ENCODE measurements around the gene CD6.

CD6 gene

GRCh38 chr11:61032824-61033223 lies 61.3 kb downstream of the CD6 start:
- H3K4me3 ChIP-seq (replicated peaks; ENCODE audit: insufficient read depth, low read length), result no peak overlapping the region
- no peak overlapping the region for H3K27ac ChIP-seq (replicated peaks)
- no peak for DNase-seq (ENCODE audit: low read depth in 1 of 2, low spot score in 1 of 2)
- H3K27me3 ChIP-seq (ENCODE audit: insufficient read depth, poor library complexity, severe bottlenecking), result no peaks in the 10 kb centered on the region
- TF ChIP-seq REST (IDR thresholded peaks at IDR 0.05; ENCODE audit: insufficient replicate concordance, low read depth) (no peak), POLR2AphosphoS5 (IDR thresholded peaks at IDR 0.05; ENCODE audit: low read depth) (no peak), SPI1 (IDR thresholded peaks at IDR 0.05; ENCODE audit: borderline replicate concordance, low read depth) (no peak), CTCF (IDR thresholded peaks at IDR 0.05; ENCODE audit: insufficient read depth, low read length) (no peak), GABPA (IDR thresholded peaks at IDR 0.05; ENCODE audit: low read depth) (no peak)

GRCh38 chr11:61033417-61033816 lies 61.9 kb downstream of the CD6 start:
- DNase-seq (ENCODE audit: low read depth in 1 of 2, low spot score in 1 of 2), result no peak
- no peaks in the 10 kb centered on the region for H3K27me3 ChIP-seq (ENCODE audit: insufficient read depth, poor library complexity, severe bottlenecking)
- H3K27ac ChIP-seq (replicated peaks), result no peak overlapping the region
- no peak overlapping the region for H3K4me3 ChIP-seq (replicated peaks; ENCODE audit: insufficient read depth, low read length)
- TF ChIP-seq CTCF (IDR thresholded peaks at IDR 0.05; ENCODE audit: insufficient read depth, low read length), result no peak
- no peak for TF ChIP-seq GABPA (IDR thresholded peaks at IDR 0.05; ENCODE audit: low read depth)
- no peak for TF ChIP-seq REST (IDR thresholded peaks at IDR 0.05; ENCODE audit: insufficient replicate concordance, low read depth)
- TF ChIP-seq POLR2AphosphoS5 (IDR thresholded peaks at IDR 0.05; ENCODE audit: low read depth), result no peak
- no peak for TF ChIP-seq SPI1 (IDR thresholded peaks at IDR 0.05; ENCODE audit: borderline replicate concordance, low read depth)

- no peak for TF ChIP-seq REST (IDR thresholded peaks at IDR 0.05; ENCODE audit: insufficient replicate concordance, low read depth)
- TF ChIP-seq GABPA (IDR thresholded peaks at IDR 0.05; ENCODE audit: low read depth), result no peak
- no peak for TF ChIP-seq SPI1 (IDR thresholded peaks at IDR 0.05; ENCODE audit: borderline replicate concordance, low read depth)
- TF ChIP-seq CTCF (IDR thresholded peaks at IDR 0.05; ENCODE audit: insufficient read depth, low read length), result no peak
- TF ChIP-seq POLR2AphosphoS5 (IDR thresholded peaks at IDR 0.05; ENCODE audit: low read depth), result no peak
- H3K27me3 ChIP-seq (ENCODE audit: insufficient read depth, poor library complexity, severe bottlenecking), result no peaks in the 10 kb centered on the region
- no peak for DNase-seq (ENCODE audit: low read depth in 1 of 2, low spot score in 1 of 2)
- no peak overlapping the region for H3K4me3 ChIP-seq (replicated peaks; ENCODE audit: insufficient read depth, low read length)
- no peak overlapping the region for H3K27ac ChIP-seq (replicated peaks)
Observed at GRCh38 chr11:61034111-61034510, 62.6 kb downstream of the CD6 start.

All from HL-60 (cell line).